Germinal center (tissue), 1 donor: ENCODE data around the gene FOXO6.

Experiments used
- DNase-seq: peaks from one replicate; pipeline ENCODE4 v3.0.0; 2012; ENCODE audit warnings: mixed read lengths, low spot score

The FOXO6 gene

GRCh38 chr1:41427122-41427913 is 66.1 kb downstream of the FOXO6 start:
- DNase-seq: no peak

- DNase-seq: no peak
These were observed 66.9 kb downstream of the FOXO6 start for GRCh38 chr1:41427916-41428737.

- no peak for DNase-seq
These were observed 67.8 kb downstream of the FOXO6 start for GRCh38 chr1:41428738-41429640.

GRCh38 chr1:41429641-41430035 is 68.4 kb downstream of the FOXO6 start:
- no peak for DNase-seq

DNA sequence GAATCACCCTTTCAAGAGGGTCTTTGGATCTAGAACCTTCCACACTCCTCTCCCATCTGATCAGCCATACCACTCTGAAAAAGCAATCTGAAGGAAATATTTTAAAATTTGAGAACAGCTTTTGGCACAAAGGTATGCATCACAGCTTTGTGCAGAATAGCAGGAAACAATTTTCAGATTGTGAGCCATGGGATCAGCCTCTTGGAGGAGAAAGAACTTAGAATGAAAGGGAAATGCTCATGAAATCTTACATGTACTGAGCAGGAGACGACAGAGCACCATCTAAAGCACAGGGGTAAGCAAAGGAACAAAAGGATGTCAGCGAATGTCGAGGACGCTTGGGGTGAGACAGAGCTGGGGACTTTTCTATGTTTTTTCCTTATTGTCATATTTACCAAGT is 68.8 kb downstream of the FOXO6 start:
- DNase-seq: no peak

GRCh38 chr1:41430582-41430981 is 69.3 kb downstream of the FOXO6 start:
- no peak for DNase-seq

DNA sequence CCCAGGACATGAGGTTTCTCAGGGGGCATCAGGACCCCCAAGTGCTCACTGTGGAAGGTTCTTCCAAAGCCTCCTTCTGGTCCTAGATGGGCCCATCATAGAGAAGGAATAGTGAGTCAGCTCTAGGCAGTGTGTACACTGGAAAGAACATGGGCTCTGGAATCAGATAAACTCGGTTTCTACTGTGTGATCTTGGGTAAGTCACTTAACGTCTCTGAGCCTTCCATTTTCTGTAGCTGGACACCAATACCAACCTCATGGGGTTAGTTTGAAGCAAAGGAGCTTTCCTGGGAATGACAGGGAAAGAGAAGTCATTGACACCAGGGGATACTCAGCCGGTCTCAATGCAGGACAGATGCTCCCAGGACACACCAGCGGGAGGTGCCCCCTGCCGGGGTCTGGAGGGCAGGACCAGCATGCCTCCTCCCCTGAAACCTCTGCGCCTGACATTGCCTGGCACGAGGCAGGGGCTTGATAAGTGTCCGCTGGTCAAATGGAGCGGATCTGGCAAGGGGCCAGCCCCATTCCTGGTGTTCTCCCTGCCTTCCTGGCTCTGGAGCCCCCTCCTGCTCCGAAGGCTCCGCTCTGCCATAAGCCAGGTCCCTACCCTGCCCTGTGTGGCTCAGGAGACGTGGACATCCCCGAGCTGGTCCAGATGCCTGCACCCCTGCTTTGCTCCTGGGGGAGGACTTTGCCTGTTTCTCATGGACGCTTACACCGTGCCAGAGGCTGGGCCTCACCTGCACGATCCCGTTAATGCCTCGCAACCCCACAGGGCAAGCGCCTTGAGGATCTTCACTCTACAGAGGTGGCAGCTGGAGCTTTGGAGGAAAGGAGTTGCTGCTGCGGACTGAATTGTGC is 70.5 kb downstream of the FOXO6 start:
- DNase-seq: no peak
